GM21447 (cell line): ENCODE data around the gene KRTAP10-1.

Experiments used
- ATAC-seq: cut with Tn5 transposase; IDR thresholded peaks from one replicate; pipeline ENCODE4 v1.9.1; 2021; ENCODE audit not compliant: unreplicated experiment

The KRTAP10-1 gene

GRCh38 chr21:44549525-44550211 lies 9.7 kb upstream of the KRTAP10-1 start:
- ATAC-seq = no peak

DNA sequence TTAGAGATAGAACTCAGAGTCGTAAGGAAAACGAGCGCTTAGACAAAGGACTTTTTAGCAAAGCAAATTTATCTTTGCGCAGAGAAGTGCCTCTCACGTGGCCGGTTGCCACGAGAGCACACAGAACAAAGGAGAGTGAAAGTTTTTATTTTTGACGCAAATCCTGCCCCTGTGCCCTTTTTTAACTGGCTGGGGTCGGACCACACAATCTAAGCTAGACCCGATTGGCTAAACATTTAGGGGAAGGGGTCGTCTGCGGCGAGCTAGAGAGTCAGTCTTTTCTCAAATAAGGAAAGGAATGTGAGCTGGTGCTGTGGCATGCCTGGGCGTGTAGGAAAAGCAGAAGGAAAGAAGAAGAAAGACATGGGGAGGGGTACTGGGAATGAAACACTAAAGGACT lies 8.9 kb upstream of the KRTAP10-1 start:
- no peak for ATAC-seq

GRCh38 chr21:44548381-44548780 lies 8.4 kb upstream of the KRTAP10-1 start:
- no peak for ATAC-seq

DNA sequence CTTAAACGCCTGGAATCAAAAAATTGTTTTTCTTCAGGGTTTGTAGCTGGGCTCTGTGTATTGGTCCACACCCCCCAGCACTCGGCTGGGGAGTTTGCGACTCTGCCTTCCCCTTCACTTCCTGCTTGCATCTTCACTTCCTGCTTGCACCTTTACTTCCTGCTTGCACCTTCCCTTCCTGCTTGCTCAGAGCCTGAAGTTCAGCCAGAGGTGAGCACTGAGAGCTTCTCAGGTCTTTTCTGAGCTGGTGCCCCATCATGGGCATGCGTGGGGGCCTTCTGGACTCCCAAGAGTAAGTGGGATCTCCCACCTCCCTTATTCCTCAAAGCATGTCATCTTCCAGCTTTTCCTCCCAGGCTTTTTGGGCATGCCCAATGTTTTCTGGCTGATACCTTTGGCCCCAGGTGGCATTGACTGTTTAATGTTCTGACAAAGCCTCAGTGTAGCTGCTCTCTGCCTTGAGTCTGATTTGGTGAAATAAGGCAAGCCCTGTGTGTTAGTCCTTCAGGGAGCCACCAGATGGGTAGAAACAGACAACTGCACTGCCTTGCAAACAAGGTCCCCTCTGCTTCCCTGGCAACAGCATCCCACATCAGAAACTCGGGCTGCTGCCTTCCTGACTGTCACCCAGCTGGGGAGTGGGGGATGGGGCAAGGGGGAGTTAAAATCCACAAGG lies 7.8 kb upstream of the KRTAP10-1 start:
- no peak for ATAC-seq

GRCh38 chr21:44544566-44544965 lies 4.6 kb upstream of the KRTAP10-1 start:
- ATAC-seq = no peak

- ATAC-seq = no peak
These were observed 2.7 kb upstream of the KRTAP10-1 start for GRCh38 chr21:44542716-44543115.

DNA sequence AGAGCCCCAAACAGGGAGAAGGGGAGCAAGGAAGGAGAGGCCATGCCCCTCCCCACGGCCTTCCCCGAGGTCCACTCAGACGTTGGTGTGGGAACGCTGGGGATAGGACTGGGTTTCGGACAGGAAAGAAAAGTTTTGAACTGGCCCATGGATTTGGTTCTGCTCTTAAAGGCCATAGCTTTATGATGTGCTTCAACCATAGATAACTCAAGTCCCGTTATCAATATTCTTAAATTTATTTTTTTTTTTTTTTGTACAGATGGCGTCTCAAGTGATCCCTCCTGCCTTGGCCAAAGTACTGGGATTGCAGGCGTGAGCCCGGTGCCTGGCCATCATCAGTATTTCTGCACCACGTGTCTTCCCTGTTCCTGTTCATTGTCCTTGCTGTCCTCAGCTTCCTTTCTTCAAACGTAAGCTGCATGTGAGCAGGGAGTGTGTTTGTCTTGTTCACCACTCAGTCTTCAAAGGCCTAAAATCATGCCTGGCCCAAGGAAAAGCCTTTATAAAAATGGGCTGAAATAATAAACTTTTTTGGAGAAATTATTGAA lies 820 bp upstream of the KRTAP10-1 start:
- ATAC-seq = no peak

DNA sequence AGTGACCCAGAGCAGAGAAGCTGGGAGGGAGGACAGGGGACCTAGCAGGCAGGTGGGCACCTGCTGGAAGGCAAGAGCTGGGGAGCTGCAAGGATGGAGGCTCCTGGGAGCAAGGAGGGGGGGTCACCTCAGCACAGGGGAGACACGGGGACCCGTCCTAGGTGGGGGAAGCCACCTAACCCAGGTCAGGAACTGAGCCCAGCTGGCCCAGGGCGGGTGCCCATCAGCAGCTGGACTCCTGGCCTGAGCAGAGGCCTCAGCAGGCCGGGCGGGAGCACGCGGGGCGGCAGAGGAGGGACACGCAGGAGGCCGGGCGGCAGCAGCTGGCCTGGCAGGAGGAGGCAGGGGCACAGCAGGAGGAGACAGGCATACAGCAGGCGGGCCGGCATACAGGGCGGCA lies 949 bp downstream of the KRTAP10-1 start:
- no peak for ATAC-seq

- ATAC-seq = no peak
These were observed 1.8 kb downstream of the KRTAP10-1 start for GRCh38 chr21:44537930-44538911.

GRCh38 chr21:44535963-44536362 lies 4.0 kb downstream of the KRTAP10-1 start:
- ATAC-seq = no peak

- no peak for ATAC-seq
These were observed 5.3 kb downstream of the KRTAP10-1 start for GRCh38 chr21:44534688-44535087.

DNA sequence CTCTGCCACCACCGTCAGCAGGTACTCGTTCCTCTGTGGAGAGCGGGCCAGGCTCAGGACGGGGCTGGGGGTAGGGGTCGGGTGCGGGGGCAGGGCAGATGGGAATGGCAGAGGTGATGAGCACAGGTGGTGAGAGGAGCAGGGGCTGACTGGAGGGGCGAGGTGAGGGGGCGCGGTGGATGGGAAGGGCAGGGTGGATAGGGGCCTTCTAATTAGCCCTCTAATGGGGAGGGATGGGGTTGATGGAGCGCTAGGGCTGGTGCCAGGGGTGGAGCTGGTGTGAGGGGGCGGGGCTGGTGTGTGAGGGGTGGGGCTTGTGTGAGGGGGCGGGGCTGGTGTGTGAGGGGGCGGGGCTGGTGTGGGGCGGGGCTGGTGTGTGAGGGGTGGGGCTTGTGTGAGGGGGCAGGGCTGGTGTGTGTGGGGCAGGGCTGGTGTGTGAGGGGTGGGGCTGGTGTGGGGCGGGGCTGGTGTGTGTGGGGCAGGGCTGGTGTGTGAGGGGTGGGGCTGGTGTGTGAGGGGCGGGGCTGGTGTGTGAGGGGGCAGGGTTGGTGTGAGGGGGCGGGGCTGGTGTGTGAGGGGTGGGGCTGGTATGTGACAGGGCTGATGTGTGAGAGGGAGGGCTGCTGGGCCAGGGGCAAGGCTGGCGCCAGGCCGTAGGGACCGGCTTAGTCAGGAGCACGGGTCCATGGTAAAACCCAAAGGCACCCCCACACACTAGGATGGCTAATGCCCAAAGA lies 5.9 kb downstream of the KRTAP10-1 start:
- no peak for ATAC-seq

GRCh38 chr21:44533121-44533890 lies 6.7 kb downstream of the KRTAP10-1 start:
- ATAC-seq = no peak

- no peak for ATAC-seq
These were observed 7.3 kb downstream of the KRTAP10-1 start for GRCh38 chr21:44532712-44533111.

DNA sequence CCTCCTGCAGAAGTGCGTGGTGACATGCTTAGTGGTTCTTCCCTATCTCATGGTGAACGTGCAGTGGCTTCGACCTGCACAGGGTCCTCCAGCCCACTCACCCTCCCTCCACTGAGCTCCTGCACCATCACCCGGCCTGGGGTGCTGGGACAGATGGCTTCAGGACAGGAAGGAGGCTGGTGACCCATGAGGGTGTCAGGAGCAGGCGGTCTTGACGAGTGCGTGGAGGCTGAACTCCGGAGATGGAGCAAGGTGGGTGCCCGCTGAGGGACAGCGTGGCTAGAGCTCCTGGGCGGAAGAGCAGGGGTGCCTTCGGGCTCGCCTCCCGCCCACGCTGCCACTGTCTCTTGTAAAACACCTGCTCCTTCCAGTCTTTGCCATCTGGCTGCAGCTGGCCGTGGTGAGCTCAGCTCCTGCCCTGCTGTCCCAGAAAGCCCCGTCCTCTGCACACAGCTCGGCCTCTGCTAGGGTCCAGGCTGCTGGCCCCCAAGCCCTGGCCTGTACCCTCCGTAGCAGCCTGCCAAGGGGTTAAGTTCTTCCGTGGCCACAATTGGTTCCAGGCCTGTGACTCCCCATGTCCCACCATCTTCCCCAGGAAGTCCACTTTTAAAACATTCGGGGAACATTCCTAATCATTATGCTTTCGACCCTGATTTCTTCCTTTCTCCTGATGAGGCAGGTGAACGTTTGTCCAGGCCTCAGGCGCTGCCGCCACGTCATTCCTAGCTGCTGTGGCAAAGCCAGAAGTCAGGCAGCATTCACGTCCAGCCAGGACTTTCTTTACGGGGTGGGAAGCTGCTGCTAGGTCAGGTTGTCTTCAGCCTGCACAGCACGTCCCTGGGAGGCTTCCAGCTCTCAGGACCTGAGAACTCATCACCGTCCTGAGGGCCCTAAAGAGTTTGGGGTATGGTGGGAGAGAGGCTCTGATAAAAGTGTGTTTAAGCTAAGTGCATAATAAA lies 8.1 kb downstream of the KRTAP10-1 start:
- no peak for ATAC-seq

DNA sequence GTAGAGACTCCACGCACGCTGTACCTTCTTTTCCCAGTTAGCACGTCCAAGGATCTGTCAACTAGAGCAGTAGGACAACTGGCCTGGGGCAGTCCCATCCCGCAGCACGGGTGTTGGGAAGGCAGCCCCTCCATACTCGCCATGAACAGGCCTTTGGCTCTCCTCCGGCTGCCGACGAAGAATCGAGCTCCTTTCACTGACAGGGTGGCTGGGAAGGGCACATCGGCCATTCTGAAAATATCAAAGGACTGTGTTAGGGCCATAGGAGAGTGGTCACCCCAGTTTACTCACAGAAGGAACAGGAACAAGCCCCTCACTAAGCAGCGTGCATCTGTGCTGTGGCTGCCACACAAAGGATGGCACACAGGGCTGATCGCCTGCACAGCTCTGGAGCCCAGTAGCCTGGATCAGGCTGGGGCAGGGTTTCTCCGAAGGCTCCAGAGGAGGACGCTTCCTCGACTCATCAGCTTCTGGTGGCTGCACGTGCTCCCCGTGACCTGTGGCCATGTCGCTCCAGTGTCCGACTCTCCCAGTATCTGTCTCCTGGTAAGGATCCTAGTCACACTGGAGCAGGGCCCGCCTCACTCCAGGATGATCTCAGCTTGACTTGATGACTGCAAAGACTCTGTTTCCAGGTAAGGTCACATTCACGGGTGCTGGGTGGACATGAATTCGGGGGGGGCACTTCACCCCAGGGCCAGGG lies 8.9 kb downstream of the KRTAP10-1 start:
- ATAC-seq = no peak

DNA sequence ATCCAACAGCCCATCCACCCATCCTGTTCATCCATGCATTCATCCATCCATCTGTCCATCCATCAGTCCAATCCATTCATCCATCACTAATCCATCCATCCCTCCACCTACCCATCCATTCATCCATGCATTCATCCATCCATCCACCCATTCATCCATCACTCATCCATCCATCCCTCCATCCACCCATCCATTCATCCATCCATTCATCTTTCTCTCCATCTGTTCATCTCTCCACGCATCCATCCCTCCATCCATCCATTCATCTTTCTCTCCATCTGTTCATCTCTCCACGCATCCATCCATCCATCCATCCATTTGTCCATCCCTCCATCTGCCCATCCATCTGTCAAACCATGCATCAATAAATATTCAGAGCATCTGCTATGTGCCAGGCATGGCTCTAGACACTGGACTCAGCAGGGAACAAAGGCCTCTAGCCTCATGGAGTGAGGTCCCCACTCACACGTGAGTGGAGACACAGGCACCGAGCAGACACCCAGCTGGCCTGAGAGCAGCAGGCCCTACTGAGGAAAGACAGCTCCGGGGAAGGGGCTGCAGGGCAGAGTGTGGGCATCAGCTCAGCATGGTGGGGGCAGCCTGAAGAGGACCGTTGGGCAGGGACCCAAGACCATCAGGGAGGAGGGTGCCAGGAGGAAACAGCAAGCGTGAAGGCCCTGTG lies 9.6 kb downstream of the KRTAP10-1 start:
- no peak for ATAC-seq
